Posterior cingulate gyrus (tissue), 11 donors: ENCODE measurements around the gene PRSS1.

Source experiments
- DNase-seq, 10 donors: peaks; one replicate each; pipeline versions ENCODE4 v3.0.0 to v3.0.0-alpha.2; 2020 to 2021; ENCODE audit warnings: mixed read lengths in 3 of 10
- intact Hi-C: fragments of 100-400 bp; cut with DNase I; formaldehyde crosslinking; loops from one replicate; pipeline ENCODE4 v1.15.1; 2023

PRSS1 gene

DNA sequence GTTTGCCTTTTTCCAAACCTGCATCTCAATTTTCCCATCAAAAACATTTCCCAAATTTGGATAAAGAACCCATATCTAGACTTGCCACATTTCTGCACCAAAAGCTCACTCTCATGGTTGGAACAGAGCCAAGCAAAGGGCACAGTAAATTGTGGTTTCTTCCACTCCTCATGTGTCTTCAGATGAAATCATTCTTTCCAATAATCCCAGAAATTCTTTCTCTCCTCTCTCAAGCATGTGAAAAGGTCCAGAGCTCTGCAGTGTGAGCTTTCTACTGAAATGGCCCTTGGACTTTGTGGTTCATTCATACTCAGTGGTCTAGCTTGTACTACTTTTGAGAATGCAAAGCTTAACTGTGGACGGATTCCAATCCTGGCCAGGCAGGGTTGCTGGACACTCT, 41.3 kb downstream of the PRSS1 start:
- DNase-seq, result no peak
- intact Hi-C loops, result no loop called here

- no peak for DNase-seq
- intact Hi-C loops, result no loop called here
Observed at GRCh38 chr7:142791502-142791901, 42.2 kb downstream of the PRSS1 start.

DNA sequence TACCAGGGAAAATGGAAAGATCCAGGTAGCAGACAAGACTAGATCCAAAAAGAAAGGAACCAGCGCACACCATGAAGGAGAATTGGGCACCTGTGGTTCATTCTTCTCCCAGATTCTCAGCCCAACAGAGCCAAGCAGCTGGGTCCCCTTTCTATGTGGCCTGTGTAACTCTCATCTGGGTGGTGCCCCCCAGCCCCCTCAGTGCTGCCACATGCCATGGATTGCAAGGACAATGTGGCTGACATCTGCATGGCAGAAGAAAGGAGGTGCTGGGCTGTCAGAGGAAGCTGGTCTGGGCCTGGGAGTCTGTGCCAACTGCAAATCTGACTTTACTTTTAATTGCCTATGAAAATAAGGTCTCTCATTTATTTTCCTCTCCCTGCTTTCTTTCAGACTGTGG, 42.9 kb downstream of the PRSS1 start:
- no peak for DNase-seq
- intact Hi-C loops, result no loop called here

GRCh38 chr7:142792593-142792992, 43.3 kb downstream of the PRSS1 start:
- DNase-seq, result no peak
- intact Hi-C loops, result no loop called here

DNA sequence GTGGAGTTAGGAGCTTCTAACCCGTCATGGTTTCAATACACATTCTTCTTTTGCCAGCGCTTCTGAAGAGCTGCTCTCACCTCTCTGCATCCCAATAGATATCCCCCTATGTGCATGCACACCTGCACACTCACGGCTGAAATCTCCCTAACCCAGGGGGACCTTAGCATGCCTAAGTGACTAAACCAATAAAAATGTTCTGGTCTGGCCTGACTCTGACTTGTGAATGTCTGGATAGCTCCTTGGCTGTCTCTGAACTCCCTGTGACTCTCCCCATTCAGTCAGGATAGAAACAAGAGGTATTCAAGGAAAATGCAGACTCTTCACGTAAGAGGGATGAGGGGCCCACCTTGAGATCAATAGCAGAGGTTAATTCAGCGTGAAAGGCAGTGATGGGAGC, 43.9 kb downstream of the PRSS1 start:
- DNase-seq, result no peak
- intact Hi-C loops, result no loop called here

DNA sequence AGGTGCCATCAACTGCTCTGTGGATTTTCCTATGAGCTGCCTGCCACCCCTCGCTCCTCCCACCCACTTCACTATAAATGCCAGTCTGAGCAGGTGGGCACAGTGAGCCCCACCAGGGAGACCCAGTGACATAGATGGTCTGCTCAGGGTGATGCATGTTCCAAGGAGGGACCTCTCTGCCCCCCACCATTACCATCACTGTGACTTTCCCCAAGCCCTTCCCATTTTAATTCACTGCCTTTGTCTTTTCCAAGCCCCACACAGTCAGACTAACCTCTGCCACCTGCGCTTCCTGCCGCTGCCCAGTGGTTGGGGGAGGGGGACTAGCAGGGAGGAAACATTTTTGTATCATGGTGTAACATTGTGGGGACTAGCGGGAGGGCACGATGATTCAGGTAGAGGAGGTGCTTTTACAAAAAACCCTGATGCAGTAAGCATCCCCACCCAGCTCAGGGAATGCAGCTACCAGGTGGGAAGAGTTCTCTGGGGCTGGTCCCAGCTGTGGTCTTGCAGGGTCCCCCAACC, 46.1 kb downstream of the PRSS1 start:
- no peak for DNase-seq
- intact Hi-C loops, result no loop called here

DNA sequence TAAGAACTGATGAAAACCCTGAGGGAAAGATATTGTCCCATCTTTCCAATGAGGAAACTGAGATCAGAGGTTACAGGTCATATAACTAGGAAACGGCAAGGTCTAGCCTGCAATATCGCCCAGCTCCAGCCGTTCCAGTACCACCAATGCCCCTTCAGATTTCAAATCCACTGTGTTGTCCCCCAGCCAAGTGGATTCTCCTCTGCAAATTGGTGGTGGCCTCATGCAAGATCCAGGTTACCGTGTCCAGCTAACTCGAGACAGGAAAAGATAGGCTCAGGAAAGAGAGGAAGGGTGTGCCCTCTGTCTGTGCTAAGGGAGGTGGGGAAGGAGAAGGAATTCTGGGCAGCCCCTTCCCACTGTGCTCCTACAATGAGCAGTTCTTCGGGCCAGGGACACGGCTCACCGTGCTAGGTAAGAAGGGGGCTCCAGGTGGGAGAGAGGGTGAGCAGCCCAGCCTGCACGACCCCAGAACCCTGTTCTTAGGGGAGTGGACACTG, 46.8 kb downstream of the PRSS1 start:
- no peak for DNase-seq
- intact Hi-C loops, result no loop called here

DNA sequence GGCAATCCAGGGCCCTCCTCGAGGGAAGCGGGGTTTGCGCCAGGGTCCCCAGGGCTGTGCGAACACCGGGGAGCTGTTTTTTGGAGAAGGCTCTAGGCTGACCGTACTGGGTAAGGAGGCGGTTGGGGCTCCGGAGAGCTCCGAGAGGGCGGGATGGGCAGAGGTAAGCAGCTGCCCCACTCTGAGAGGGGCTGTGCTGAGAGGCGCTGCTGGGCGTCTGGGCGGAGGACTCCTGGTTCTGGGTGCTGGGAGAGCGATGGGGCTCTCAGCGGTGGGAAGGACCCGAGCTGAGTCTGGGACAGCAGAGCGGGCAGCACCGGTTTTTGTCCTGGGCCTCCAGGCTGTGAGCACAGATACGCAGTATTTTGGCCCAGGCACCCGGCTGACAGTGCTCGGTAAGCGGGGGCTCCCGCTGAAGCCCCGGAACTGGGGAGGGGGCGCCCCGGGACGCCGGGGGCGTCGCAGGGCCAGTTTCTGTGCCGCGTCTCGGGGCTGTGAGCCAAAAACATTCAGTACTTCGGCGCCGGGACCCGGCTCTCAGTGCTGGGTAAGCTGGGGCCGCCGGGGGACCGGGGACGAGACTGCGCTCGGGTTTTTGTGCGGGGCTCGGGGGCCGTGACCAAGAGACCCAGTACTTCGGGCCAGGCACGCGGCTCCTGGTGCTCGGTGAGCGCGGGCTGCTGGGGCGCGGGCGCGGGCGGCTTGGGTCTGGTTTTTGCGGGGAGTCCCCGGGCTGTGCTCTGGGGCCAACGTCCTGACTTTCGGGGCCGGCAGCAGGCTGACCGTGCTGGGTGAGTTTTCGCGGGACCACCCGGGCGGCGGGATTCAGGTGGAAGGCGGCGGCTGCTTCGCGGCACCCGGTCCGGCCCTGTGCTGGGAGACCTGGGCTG, 47.5 kb downstream of the PRSS1 start:
- no peak for DNase-seq
- intact Hi-C loops, result no loop called here

DNA sequence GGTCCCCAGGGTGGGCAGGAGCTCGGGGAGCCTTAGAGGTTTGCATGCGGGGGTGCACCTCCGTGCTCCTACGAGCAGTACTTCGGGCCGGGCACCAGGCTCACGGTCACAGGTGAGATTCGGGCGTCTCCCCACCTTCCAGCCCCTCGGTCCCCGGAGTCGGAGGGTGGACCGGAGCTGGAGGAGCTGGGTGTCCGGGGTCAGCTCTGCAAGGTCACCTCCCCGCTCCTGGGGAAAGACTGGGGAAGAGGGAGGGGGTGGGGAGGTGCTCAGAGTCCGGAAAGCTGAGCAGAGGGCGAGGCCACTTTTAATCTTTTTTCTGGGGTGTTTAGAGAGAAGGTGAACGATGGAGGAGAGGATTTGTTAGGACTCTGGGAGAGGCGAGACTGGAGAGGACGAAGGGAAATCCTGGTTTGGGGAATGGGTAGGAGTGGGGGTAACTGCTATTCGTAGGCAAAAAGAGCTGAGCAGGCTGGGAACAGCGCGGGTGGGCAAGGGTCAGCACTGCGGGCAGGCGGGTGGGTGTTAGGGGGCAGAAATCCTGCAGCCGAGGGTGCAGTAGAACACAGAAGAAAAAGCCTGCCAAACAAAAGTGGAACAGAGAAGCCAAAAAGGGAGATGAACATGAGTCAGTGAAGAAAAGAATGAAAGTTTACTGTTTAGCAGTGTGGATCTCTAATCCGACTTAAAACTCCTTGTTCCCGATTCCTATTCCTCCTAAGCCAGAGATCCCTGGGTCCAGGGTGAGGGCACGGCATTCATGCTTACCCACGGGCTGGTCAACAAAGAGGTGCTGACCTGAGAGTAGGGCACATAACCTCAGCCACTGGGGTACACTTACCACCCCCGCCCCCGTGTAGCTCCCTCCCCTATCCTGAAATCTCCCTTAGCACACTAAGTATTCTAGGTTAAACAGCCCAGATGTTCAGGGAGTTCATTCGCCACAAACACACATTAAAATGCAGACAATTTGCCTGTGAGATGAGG, 48.4 kb downstream of the PRSS1 start:
- no peak for DNase-seq
- intact Hi-C loops, result no loop called here

- DNase-seq, result no peak
- intact Hi-C loops, result no loop called here
Observed at GRCh38 chr7:142798451-142799436, 49.5 kb downstream of the PRSS1 start.

DNA sequence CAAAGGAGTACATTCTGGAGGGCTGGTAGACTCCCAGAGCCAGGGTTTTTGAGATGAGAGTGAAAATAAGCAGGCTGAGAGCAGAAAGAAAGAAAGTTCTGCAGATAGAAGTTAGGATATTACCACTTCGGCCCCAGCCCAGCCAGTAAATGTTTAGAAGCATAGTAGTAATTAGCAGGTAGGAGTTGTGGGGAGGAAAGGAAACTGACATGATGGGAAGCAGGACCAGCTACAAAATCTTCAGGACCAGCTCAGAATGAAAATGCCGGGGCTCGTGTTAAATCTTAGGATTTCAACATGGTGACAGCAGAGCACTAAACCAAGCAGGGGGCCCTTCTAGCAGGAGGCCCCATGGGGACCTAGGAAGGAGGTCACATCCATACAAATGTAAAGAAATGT, 50.2 kb downstream of the PRSS1 start:
- intact Hi-C loops, result no loop called here
- no peak for DNase-seq

DNA sequence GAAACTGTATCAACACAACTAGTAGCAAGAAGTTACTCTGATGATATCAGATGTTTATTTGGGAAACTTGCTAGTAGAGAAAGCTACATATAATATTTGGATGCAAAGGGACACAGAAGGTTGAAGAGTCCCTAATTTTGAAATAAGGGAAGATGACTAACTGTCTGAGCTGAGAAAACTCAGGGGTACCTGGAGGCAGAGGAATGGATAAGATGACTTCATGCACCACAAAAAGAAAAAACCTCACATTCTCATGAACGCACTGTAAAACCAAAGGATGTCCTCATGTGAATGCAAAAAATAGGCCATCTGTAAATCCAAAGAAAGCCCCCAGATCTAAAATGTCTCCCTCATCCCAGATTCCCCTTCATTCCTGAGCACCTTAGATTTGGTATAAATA, 50.8 kb downstream of the PRSS1 start:
- no peak for DNase-seq
- intact Hi-C loops, result no loop called here

- intact Hi-C loops, result no loop called here
- DNase-seq, result no peak
Observed at GRCh38 chr7:142800699-142801260, 51.5 kb downstream of the PRSS1 start.

GRCh38 chr7:142801601-142802295, 52.5 kb downstream of the PRSS1 start:
- no peak for DNase-seq
- intact Hi-C loops, result no loop called here

DNA sequence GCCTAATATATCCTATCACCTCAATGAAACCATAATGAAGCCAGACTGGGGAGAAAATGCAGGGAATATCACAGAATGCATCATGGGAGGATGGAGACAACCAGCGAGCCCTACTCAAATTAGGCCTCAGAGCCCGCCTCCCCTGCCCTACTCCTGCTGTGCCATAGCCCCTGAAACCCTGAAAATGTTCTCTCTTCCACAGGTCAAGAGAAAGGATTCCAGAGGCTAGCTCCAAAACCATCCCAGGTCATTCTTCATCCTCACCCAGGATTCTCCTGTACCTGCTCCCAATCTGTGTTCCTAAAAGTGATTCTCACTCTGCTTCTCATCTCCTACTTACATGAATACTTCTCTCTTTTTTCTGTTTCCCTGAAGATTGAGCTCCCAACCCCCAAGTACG, 53.0 kb downstream of the PRSS1 start:
- intact Hi-C loops, result no loop called here
- DNase-seq, result no peak
